Liver (tissue), 3 donors: ENCODE measurements around the gene PCDH12.

Experiments
- JUND ChIP-seq, 2 donors: IDR thresholded peaks; 2 replicates each; pipeline ENCODE4 v1.6.1; 2016; ENCODE audit warnings: antibody characterized with exemption in 2 of 2
- MAX ChIP-seq: IDR thresholded peaks from 2 replicates; pipeline ENCODE4 v1.6.1; 2016; ENCODE audit warnings: antibody characterized with exemption
- RAD21 ChIP-seq, 2 donors: IDR thresholded peaks; 2 replicates each; pipeline ENCODE4 v1.6.1; 2016; ENCODE audit warnings: antibody characterized with exemption in 2 of 2, mild to moderate bottlenecking in 2 of 2
- TAF1 ChIP-seq: conservative IDR thresholded peaks from 2 replicates; pipeline ENCODE4 v1.6.1; 2016; ENCODE audit warnings: antibody characterized with exemption, mild to moderate bottlenecking
- TF ChIP-seq, protein P1 (sequence below): fragments of 150-350 bp; IDR thresholded peaks from 2 replicates; pipeline ENCODE4 v1.5.1; 2017; ENCODE audit warnings: improper control_type of control experiment, low read depth, low read length; ENCODE audit not compliant: missing input control
- TF ChIP-seq, protein P2 (sequence below): IDR thresholded peaks from 2 replicates; pipeline ENCODE4 v1.6.1; 2016; ENCODE audit warnings: antibody characterized with exemption
- TF ChIP-seq, protein P3 (sequence below): IDR thresholded peaks from 2 replicates; pipeline ENCODE4 v1.6.1; 2016; ENCODE audit warnings: antibody characterized with exemption, mild to moderate bottlenecking
- donor health status: healthy.
- donor health status: healthy.

DNA sequence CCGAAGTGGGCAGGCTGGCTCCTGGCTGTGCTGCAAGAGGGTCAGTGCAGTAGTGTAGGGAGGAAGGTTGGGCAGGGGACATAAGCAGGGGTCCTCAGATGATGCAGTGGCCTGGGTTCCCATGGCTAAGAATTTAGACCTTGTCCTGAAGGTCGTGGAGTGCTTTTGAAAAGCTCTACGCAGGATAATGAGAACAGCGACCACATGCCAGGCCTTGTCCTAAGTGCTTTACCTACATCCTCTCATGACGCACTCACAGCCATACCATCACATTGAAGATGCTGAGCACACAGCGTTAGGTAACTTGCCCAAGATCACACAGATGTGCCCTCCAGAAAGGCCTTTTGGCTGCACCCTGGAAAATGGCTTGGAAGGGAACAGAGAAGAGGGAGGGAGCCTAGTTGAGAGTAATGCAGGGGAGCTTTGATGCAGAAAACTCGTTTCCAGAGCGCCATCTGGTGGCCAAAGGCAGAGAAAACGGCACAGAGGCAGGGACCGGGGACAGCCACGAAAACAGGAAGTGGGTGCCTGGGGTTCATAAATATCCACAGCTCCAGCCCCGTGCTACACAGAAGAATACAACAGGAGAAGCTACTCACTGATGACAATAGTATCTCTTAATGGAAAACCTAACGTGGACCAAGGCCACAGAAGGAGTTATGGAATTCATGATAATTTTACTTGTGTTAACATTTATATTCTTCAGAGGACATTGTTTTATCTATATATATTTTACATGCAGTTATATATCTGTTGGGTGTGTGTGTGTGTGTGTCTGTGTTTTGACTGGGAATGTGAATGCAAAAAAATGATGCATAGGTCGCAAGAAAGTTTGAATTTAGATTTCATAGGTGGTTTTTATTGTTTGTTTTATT lies 2.7 kb upstream of the PCDH12 start:
- TF ChIP-seq, protein P1, sequence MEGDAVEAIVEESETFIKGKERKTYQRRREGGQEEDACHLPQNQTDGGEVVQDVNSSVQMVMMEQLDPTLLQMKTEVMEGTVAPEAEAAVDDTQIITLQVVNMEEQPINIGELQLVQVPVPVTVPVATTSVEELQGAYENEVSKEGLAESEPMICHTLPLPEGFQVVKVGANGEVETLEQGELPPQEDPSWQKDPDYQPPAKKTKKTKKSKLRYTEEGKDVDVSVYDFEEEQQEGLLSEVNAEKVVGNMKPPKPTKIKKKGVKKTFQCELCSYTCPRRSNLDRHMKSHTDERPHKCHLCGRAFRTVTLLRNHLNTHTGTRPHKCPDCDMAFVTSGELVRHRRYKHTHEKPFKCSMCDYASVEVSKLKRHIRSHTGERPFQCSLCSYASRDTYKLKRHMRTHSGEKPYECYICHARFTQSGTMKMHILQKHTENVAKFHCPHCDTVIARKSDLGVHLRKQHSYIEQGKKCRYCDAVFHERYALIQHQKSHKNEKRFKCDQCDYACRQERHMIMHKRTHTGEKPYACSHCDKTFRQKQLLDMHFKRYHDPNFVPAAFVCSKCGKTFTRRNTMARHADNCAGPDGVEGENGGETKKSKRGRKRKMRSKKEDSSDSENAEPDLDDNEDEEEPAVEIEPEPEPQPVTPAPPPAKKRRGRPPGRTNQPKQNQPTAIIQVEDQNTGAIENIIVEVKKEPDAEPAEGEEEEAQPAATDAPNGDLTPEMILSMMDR: peak; percentile 89
- TF ChIP-seq MAX (no peak), JUND (IDR thresholded peaks at IDR 0.05) (no peak), RAD21 (IDR thresholded peaks at IDR 0.05) (peak; percentile 94 to 97), TAF1 (no peak)
- TF ChIP-seq, protein P2, sequence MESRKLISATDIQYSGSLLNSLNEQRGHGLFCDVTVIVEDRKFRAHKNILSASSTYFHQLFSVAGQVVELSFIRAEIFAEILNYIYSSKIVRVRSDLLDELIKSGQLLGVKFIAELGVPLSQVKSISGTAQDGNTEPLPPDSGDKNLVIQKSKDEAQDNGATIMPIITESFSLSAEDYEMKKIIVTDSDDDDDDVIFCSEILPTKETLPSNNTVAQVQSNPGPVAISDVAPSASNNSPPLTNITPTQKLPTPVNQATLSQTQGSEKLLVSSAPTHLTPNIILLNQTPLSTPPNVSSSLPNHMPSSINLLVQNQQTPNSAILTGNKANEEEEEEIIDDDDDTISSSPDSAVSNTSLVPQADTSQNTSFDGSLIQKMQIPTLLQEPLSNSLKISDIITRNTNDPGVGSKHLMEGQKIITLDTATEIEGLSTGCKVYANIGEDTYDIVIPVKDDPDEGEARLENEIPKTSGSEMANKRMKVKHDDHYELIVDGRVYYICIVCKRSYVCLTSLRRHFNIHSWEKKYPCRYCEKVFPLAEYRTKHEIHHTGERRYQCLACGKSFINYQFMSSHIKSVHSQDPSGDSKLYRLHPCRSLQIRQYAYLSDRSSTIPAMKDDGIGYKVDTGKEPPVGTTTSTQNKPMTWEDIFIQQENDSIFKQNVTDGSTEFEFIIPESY: no peak
- TF ChIP-seq, protein P3, sequence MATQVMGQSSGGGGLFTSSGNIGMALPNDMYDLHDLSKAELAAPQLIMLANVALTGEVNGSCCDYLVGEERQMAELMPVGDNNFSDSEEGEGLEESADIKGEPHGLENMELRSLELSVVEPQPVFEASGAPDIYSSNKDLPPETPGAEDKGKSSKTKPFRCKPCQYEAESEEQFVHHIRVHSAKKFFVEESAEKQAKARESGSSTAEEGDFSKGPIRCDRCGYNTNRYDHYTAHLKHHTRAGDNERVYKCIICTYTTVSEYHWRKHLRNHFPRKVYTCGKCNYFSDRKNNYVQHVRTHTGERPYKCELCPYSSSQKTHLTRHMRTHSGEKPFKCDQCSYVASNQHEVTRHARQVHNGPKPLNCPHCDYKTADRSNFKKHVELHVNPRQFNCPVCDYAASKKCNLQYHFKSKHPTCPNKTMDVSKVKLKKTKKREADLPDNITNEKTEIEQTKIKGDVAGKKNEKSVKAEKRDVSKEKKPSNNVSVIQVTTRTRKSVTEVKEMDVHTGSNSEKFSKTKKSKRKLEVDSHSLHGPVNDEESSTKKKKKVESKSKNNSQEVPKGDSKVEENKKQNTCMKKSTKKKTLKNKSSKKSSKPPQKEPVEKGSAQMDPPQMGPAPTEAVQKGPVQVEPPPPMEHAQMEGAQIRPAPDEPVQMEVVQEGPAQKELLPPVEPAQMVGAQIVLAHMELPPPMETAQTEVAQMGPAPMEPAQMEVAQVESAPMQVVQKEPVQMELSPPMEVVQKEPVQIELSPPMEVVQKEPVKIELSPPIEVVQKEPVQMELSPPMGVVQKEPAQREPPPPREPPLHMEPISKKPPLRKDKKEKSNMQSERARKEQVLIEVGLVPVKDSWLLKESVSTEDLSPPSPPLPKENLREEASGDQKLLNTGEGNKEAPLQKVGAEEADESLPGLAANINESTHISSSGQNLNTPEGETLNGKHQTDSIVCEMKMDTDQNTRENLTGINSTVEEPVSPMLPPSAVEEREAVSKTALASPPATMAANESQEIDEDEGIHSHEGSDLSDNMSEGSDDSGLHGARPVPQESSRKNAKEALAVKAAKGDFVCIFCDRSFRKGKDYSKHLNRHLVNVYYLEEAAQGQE: peak; percentile 31
